GM12878 (cell line): ENCODE data around the gene CLDN15. TPM values are rescaled to one million over a fixed set of nuclear protein-coding genes. Genes with fewer than 3 reads are reported as not detected.

ENCODE experiments used
- ATAC-seq: fragments of 200-7000 bp; cut with Tn5 transposase; 3 replicates; pipeline ENCODE4 v1.9.1; 2020; ENCODE audit warnings: mild to moderate bottlenecking, moderate library complexity
- BruUV-seq: library from RNA; stranded (reverse); fragments of 400-500 nt; replicated peaks from 2 replicates; lab custom pipeline; 2021; lab: Mats Ljungman, UMichigan
- CTCF ChIA-PET: fragments of 300-600 bp; sonication (Branson Sonifier 250); formaldehyde crosslinking; extraction: SDS; loops from one replicate; lab custom pipeline; 2021; ENCODE audit warnings: inconsistent platforms; lab: Yijun Ruan, JAX
- POLR2A ChIA-PET: fragments of 350-600 bp; formaldehyde crosslinking; extraction: SDS; loops from one replicate; lab custom pipeline; 2021; ENCODE audit warnings: inconsistent platforms; lab: Charles Lee
- RAD21 ChIA-PET: fragments of 300-600 bp; sonication (Branson Sonifier 250); formaldehyde crosslinking; loops from one replicate; lab custom pipeline; 2023; ENCODE audit warnings: antibody characterized with exemption; ENCODE audit not compliant: unreplicated experiment; lab: Charles Lee
- SMC1A ChIA-PET: fragments of 300-600 bp; sonication (Branson Sonifier 250); formaldehyde crosslinking; loops from one replicate; lab custom pipeline; 2023; ENCODE audit not compliant: unreplicated experiment, uncharacterized antibody; lab: Charles Lee
- DNase-seq: peaks from one replicate; pipeline ENCODE4 v3.0.0-alpha.2; 2011; ENCODE audit warnings: low read depth, low spot score
- FAIRE-seq: peaks from 3 replicates; lab custom pipeline; 2011; peaks lifted over from hg19 to GRCh38; lab: Jason Lieb, UNC
- H2AFZ ChIP-seq: 2 replicates; pipeline ENCODE4 v1.6.0; 2011; ENCODE audit warnings: low read depth, low read length, control low read depth; ENCODE audit not compliant: control insufficient read depth
- H3K27ac ChIP-seq: 2 replicates; pipeline ENCODE4 v1.5.1; 2011; ENCODE audit warnings: control low read depth; ENCODE audit not compliant: control insufficient read depth, insufficient read depth
- H3K27me3 ChIP-seq, 2 experiments: replicated peaks in 1 of 2; 2 replicates each; pipeline versions ENCODE4 v1.6.0 to v1.6.1; 2011; ENCODE audit warnings: low read length in 1 of 2; ENCODE audit not compliant: control insufficient read depth in 2 of 2, insufficient read depth in 2 of 2
- H3K36me3 ChIP-seq, 2 experiments: 2 replicates each; pipeline ENCODE4 v1.5.1; 2011; ENCODE audit warnings: low read length in 1 of 2; ENCODE audit not compliant: control insufficient read depth in 2 of 2, insufficient read depth in 2 of 2
- H3K4me1 ChIP-seq: 2 replicates; pipeline ENCODE4 v1.6.1; 2011; ENCODE audit warnings: mild to moderate bottlenecking, low read length, moderate library complexity, mixed read lengths; ENCODE audit not compliant: control insufficient read depth, insufficient read depth
- H3K4me2 ChIP-seq: 2 replicates; pipeline ENCODE4 v1.6.0; 2011; ENCODE audit warnings: control low read depth; ENCODE audit not compliant: control insufficient read depth, insufficient read depth
- H3K4me3 ChIP-seq: fragments of 200-600 bp; sonication (generic); 2 replicates; pipeline ENCODE4 v1.5.1; 2016
- H3K79me2 ChIP-seq: 2 replicates; pipeline ENCODE4 v1.6.0; 2011; ENCODE audit warnings: low read length; ENCODE audit not compliant: control insufficient read depth, insufficient read depth
- H3K9ac ChIP-seq: 2 replicates; pipeline ENCODE4 v1.8.0; 2011; ENCODE audit warnings: low read length, control low read depth, mixed read lengths; ENCODE audit not compliant: control insufficient read depth, insufficient read depth
- H3K9me3 ChIP-seq: replicated peaks from 3 replicates; pipeline ENCODE4 v1.5.1; 2011; ENCODE audit warnings: mild to moderate bottlenecking, low read length; ENCODE audit not compliant: control insufficient read depth, insufficient read depth
- H4K20me1 ChIP-seq: 2 replicates; pipeline ENCODE4 v1.6.0; 2011; ENCODE audit not compliant: control insufficient read depth, insufficient read depth
- ATF7 ChIP-seq: fragments of 450-650 bp; IDR thresholded peaks from 2 replicates; pipeline ENCODE4 v1.6.1; 2016; ENCODE audit warnings: low read depth, mild to moderate bottlenecking
- FOXM1 ChIP-seq: IDR thresholded peaks from 2 replicates; pipeline ENCODE4 v1.6.1; 2012; ENCODE audit warnings: low read depth, mild to moderate bottlenecking, inconsistent platforms, low read length, moderate library complexity
- HDAC2 ChIP-seq: fragments of 200-600 bp; sonication (generic); IDR thresholded peaks from 2 replicates; pipeline ENCODE4 v1.6.1; 2017
- HDAC6 ChIP-seq: fragments of 200-600 bp; sonication (generic); IDR thresholded peaks from one replicate; pipeline ENCODE4 v1.8.0; 2017; ENCODE audit warnings: antibody characterized with exemption; ENCODE audit not compliant: unreplicated experiment
- IKZF2 ChIP-seq, 2 experiments: fragments of 450-650 bp; IDR thresholded peaks; 2 replicates each; pipeline ENCODE4 v1.6.1; 2017; ENCODE audit warnings: mild to moderate bottlenecking in 2 of 2, moderate library complexity in 2 of 2
- MEF2B ChIP-seq: fragments of 450-650 bp; IDR thresholded peaks from 2 replicates; pipeline ENCODE4 v1.6.1; 2018; ENCODE audit warnings: mild to moderate bottlenecking, moderate library complexity; ENCODE audit not compliant: partially characterized antibody, poor library complexity, severe bottlenecking
- MYC ChIP-seq: IDR thresholded peaks from 2 replicates; pipeline ENCODE4 v1.6.1; 2011; ENCODE audit warnings: mild to moderate bottlenecking, low read length, moderate library complexity, inconsistent platforms; ENCODE audit not compliant: insufficient read depth, insufficient replicate concordance, insufficient read length, severe bottlenecking
- NFIC ChIP-seq: IDR thresholded peaks from 2 replicates; pipeline ENCODE4 v1.6.1; 2012; ENCODE audit warnings: low read depth, mild to moderate bottlenecking, inconsistent platforms, low read length, moderate library complexity
- NR2F1 ChIP-seq: fragments of 450-650 bp; conservative IDR thresholded peaks from 2 replicates; pipeline ENCODE4 v1.6.1; 2017; ENCODE audit warnings: mild to moderate bottlenecking
- SIN3A ChIP-seq: IDR thresholded peaks from 2 replicates; pipeline ENCODE4 v1.6.1; 2012; ENCODE audit warnings: low read depth, low read length, improper control_type of control experiment
- TCF12 ChIP-seq: IDR thresholded peaks from 2 replicates; pipeline ENCODE4 v1.6.1; 2011; ENCODE audit warnings: low read depth, mild to moderate bottlenecking, low read length
- ZNF622 ChIP-seq: fragments of 450-650 bp; IDR thresholded peaks from 2 replicates; pipeline ENCODE4 v1.6.1; 2017; ENCODE audit warnings: mild to moderate bottlenecking, inconsistent platforms
- WGBS: methylation state at CpG from one replicate; pipeline ENCODE4 v1.1.6; 2016; ENCODE audit warnings: low lambda C conversion rate; ENCODE audit not compliant: insufficient replicate concordance, insufficient coverage; ENCODE audit errors: missing lambda C conversion rate; 5-methylcytosine and 5-hydroxymethylcytosine counted together
- in situ Hi-C: fragments of 300-500 bp; cut with MboI; formaldehyde crosslinking; loops from 9 replicates; pipeline ENCODE4 v1.14.3; 2018; ENCODE audit warnings: mixed read lengths
- intact Hi-C: fragments of 100-400 bp; cut with micrococcal nuclease; formaldehyde crosslinking; loops from one replicate; pipeline ENCODE4 v1.14.2; 2022; ENCODE audit not compliant: unreplicated experiment
- polyA plus RNA-seq, 11 experiments: library from polyadenylated mRNA; depleted of rRNA in 4 of 11; unstranded in 6 of 11; stranded (reverse) in 5 of 11; fragments of >200 nt; fragmentation: Nextera tagmentation in 4 of 11; fragmentation: Illumina TruSeq in 1 of 11; extraction: Ambion mirVana in 4 of 11; extraction: Trizol in 1 of 11; gene quantifications; 1 replicate in 1 of 11; 2 replicates in 10 of 11; pipeline versions ENCODE4 v1.2.1 to v1.2.3, GENCODE V29; 2011 to 2016; ENCODE audit warnings: inconsistent platforms in 2 of 11, missing spikeins in 2 of 11, low read depth in 1 of 11
- total RNA-seq, 4 experiments: library from RNA; depleted of rRNA in 3 of 4; stranded (reverse); fragments of >200 nt in 3 of 4; fragmentation: Illumina TruSeq in 1 of 4; extraction: Trizol in 1 of 4; gene quantifications; 2 replicates each; pipeline versions ENCODE4 v1.2.1 to v1.2.3, GENCODE V29; 2013 to 2021
- TF ChIP-seq, protein P1 (sequence below): fragments of 150-350 bp; IDR thresholded peaks from 2 replicates; pipeline ENCODE4 v1.6.1; 2014; ENCODE audit warnings: mild to moderate bottlenecking, low read depth, low read length

CLDN15 gene
- total and polyA plus RNA-seq, 10 of the 15 experiments (the other 5 are each of a cell fraction or from before 2014, with no cell fraction given), result 0.47 to 15.0 (median 6.6) TPM

DNA sequence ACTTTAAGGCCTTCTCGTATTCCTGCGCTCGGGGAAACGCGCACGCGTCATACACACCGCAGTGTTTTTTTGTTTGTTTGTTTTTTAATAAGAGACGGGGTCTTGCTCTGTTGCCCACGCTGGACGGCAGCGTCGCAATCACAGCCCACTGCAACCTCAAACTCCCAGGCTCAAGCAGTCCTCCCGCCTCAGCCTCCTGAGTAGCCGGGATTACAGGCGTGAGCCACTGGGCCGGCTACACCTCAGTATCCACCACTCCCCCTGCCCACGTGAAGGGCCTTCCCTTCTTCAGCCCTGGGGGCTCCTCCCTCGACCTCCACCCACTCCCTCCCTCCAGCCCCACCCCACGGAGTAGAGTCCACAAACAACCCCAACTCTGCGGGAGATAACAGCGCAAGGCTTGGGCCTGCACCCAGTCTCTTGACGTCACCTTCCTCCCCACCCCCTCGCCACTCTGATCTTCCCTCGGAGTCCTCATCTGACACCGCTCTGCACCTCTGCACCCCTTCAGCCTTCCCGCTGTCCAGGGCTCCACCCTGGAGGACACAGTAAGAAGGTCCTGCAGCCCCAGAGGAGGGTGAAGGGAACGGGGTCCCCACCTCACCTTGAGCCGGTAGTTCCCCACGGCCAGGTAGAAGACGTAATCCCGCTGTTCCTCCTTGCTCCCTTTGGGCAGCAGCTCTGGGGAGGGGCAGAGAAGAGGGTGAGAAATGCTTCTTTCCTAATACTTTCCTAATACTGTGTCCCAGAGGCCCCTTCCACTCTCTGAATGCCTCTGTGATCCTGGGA, 2.8 kb upstream of the CLDN15 start:
- intact Hi-C loops (no loop called here), in situ Hi-C loops (no loop called here)
- ATAC-seq (no peak), FAIRE-seq (no peak), DNase-seq (no peak)
- POLR2A ChIA-PET, result no interaction called here
- H3K79me2 ChIP-seq, result peaks cover 18% of the 10 kb centered on the region
- no peak overlapping the region for H3K9ac ChIP-seq
- TF ChIP-seq HDAC6 (no peak), ATF7 (no peak)
- peaks cover 7 to 14% of the 10 kb centered on the region in 2 experiments; a peak in 3 of 4 replicates for H3K36me3 ChIP-seq
- H3K9me3 ChIP-seq, result no peaks in the 10 kb centered on the region
- no peak overlapping the region for H3K4me2 ChIP-seq
- no peak overlapping the region for H3K27ac ChIP-seq
- peaks cover 6% of the 10 kb centered on the region for H3K4me1 ChIP-seq
- BruUV-seq, result no TSS peak
- H2AFZ ChIP-seq, result no peak overlapping the region
- no peak overlapping the region for H3K4me3 ChIP-seq
- SMC1A ChIA-PET, result no interaction called here
- CTCF ChIA-PET, result interaction anchor here (5.3 kb wide), 1 partner anchor 96 kb away, joined by 74 read pairs; no protein-coding TSS in a partner anchor
- RAD21 ChIA-PET, result no interaction called here
- 97% methylated on average over 31 of the region's 32 CpGs for WGBS
- no peaks in the 10 kb centered on the region for H3K27me3 ChIP-seq
- H4K20me1 ChIP-seq, result no peaks in the 10 kb centered on the region

GRCh38 chr7:101239951-101240220, 2.3 kb upstream of the CLDN15 start:
- POLR2A ChIA-PET, result no interaction called here
- no peak overlapping the region for H3K4me2 ChIP-seq
- no TSS peak for BruUV-seq
- no peak for TF ChIP-seq MYC
- TF ChIP-seq ATF7, result no peak
- TF ChIP-seq FOXM1, result no peak
- no peak for TF ChIP-seq MEF2B
- no peak for TF ChIP-seq HDAC2
- TF ChIP-seq IKZF2 (IDR thresholded peaks at IDR 0.05), result no peak
- no peak for TF ChIP-seq NFIC
- no peak for TF ChIP-seq TCF12
- no peak for TF ChIP-seq NR2F1
- TF ChIP-seq, protein P1, sequence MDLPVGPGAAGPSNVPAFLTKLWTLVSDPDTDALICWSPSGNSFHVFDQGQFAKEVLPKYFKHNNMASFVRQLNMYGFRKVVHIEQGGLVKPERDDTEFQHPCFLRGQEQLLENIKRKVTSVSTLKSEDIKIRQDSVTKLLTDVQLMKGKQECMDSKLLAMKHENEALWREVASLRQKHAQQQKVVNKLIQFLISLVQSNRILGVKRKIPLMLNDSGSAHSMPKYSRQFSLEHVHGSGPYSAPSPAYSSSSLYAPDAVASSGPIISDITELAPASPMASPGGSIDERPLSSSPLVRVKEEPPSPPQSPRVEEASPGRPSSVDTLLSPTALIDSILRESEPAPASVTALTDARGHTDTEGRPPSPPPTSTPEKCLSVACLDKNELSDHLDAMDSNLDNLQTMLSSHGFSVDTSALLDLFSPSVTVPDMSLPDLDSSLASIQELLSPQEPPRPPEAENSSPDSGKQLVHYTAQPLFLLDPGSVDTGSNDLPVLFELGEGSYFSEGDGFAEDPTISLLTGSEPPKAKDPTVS, result no peak
- no peak for TF ChIP-seq SIN3A
- TF ChIP-seq ZNF622, result no peak
- TF ChIP-seq, all 136 proteins: peak for 0
- 97% methylated on average over 9 of the region's 9 CpGs for WGBS
- Histone ChIP-seq H3K9me3 (no peaks in the 10 kb centered on the region), H4K20me1 (no peaks in the 10 kb centered on the region), H2AFZ (no peak overlapping the region), H3K4me3 (no peak overlapping the region), H3K27ac (no peak overlapping the region), H3K4me1 (peaks cover 6% of the 10 kb centered on the region), H3K36me3 (peaks cover 7 to 14% of the 10 kb centered on the region in 2 experiments; a peak in 3 of 4 replicates), H3K27me3 (no peaks in the 10 kb centered on the region), H3K9ac (no peak overlapping the region), H3K79me2 (peaks cover 15% of the 10 kb centered on the region)
- intact Hi-C loops (no loop called here), in situ Hi-C loops (no loop called here)
- no peak for DNase-seq
- ChIA-PET CTCF (no interaction called here), SMC1A (no interaction called here), RAD21 (no interaction called here)
- no peak for FAIRE-seq
- ATAC-seq, result no peak
